Dedifferentiated amniotic fluid mesenchymal stem cell (primary cell): ENCODE measurements around the gene ITGB2.
"Not testable (repeated sequence)": the region's sequence is repeated elsewhere in the genome, so short reads cannot be mapped to it uniquely, and the experiment has no call there.

Experiments
- DNase-seq: peaks from one replicate; pipeline ENCODE4 v3.0.0-alpha.2; 2016; ENCODE audit errors: extremely low spot score

The ITGB2 gene

DNA sequence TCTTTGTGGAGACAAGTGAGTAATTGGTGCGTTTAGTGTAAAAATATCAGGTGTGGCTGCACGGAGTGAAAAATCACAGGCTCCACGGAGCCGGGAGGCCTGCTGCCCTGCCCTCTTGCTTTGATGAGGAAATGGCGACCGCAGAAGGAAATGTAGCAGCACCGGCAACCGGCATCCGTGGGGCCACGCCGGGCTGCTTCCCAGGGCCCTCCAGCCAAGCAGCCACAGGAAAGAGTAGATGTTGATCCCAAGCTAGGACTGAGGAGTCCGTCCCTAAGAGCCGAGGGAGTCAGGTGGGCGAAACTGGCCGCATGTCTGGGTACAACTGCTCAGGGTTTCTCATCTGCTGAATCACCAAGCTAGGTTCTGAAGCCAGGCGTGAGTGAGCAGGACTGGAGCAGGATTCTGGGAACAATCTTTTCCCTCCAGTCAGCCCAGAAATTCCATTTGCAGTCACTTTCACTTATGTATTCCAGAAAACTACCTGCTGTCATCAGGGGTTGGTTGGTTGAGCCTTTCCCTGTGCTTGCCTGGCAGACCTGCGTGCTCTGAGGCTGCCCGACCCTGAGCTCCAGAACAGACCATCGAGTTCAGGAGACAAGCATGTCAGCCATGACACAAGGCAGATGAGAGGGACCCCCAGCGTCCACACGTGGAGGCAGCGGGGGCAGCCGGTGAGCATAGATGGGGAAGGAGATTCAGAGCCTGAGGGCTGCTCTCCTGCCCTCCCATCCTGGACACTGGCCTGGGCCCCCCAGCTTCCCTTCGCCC is 5.8 kb upstream of the ITGB2 start:
- no peak for DNase-seq

DNA sequence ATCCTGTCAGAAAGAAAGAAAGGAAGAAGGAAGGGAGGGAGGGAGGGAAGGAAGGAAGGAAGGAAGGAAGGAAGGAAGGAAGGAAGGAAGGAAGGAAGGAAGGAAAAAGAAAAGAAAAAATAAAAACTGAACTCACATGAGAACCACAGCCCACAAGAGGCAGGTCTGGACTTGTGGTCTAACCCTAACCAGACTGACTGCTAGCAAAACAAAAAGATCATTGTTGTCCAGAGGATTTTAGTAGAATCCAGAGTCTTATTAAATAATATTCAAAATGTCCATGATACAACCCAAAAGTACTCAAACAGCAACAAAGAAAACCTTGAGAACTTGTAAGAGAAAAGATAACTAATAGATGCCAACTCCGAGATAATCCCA is 4.7 kb upstream of the ITGB2 start:
- DNase-seq, result no peak

DNA sequence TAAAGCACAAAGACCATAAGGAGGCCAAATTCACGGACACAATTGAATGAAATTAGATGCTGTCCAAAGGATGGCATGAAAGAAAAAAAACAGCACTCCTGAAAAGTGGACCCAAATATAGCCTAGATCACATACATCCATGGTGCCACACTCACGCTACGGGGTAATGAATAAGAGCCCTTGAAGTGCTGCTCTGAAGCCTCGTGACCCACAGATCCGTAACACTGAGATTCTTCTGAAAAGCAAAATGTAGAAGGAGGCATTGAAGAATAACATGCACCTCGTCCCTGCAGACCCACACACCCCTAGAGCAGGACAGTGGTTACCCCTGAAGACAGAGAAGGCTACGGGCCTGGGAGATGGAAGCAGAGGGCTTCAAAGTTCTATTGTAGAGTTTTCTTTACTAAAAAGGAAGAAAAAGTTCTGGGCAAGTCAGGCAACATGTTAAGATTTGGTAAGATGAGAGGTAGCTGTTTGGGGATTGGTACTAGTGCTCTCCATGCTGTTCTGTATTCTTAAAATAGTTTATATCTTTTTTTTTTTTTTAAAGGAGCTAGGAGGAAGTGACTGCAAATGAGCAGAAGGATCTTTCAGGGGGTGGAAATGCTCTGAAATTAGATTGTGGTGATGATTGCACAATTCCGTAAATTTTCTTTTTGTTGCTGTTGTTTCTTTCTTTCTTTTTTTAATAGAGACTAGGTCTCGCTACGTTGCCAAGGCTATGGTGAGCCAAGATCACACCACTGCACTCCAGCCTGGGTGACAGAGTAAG is 4.1 kb upstream of the ITGB2 start:
- DNase-seq, result peak; percentile 22

DNA sequence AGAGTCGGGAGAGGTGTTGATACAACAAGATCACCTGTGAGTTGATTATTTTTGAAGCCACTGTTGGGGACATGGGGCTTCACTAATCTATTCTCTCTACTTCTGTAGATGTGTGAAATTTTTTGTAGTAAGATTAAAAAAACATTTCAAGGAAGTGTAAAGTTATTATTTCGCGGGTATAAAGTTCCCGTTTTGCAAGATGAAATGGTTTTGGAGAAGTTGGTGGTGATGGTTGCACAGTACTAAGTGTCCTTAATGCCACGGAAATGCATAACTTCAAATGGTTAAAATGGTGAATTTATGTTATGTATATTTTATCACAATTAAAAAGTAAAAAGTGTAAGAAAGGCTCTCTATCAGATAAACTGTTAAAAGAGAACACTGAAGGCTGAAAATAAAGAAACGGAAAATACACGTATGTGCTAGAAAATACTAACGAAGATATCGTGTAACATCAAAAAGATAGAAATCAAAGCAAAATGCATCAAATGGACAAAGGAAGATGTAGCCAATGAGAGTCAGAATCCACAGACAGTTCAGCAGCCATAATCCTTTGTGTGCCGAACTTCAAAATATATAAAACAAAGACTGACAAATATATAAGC is 2.9 kb upstream of the ITGB2 start:
- DNase-seq, result no peak

DNA sequence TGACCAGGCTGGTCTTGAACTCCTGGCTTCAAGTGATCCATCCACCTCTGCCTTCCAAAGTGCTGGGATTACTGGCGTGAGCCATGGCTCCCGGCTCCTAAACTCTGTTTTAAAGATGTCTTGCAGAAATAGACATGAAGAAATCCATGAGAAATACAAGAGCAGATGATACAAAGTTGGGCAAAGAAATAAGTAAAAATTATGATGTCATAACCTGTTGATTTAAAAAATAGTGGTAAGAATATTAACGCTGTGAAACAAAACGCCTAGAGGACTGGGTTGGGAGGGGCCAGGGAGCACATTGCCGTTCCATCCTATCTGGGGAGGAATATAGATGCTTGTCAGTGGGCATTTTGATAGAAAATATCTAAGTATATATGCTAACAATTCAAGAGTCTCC is 1.2 kb upstream of the ITGB2 start:
- DNase-seq, result no peak

DNA sequence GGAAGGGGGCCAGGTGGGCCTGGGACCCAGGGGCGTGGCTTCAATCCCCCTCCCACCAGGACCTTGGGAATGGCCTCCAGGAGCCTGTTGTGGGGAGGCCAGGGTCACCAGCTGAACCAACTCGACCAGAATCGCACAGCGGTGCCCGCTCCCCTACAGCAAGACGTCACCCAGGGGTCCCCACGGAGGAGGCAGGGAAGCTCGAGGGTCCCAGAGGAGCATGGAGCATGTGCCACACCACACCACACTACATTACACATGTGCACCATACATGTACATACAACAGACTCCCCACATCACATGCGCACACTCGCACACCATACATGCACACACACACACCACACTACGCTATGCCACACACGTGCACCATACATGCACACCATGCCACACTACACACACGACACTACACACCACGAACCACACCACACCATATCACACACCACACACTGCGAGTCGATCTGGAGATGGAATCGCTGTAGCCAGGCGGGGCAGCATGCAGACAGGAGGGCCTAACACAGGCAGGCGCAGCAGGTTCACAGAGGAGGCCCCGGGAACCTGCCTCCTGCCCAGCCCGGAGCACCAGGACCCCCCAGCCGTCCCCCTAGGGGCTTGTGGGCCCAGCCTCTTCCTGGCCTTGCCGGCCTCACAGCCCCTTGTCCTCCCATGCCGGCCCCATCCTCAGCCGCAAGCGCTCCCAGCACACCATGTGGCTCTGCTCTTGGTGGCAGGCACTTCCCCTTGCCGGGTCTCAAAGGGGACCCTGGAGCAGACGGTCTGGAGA is 596 bp downstream of the ITGB2 start:
- no peak for DNase-seq

DNA sequence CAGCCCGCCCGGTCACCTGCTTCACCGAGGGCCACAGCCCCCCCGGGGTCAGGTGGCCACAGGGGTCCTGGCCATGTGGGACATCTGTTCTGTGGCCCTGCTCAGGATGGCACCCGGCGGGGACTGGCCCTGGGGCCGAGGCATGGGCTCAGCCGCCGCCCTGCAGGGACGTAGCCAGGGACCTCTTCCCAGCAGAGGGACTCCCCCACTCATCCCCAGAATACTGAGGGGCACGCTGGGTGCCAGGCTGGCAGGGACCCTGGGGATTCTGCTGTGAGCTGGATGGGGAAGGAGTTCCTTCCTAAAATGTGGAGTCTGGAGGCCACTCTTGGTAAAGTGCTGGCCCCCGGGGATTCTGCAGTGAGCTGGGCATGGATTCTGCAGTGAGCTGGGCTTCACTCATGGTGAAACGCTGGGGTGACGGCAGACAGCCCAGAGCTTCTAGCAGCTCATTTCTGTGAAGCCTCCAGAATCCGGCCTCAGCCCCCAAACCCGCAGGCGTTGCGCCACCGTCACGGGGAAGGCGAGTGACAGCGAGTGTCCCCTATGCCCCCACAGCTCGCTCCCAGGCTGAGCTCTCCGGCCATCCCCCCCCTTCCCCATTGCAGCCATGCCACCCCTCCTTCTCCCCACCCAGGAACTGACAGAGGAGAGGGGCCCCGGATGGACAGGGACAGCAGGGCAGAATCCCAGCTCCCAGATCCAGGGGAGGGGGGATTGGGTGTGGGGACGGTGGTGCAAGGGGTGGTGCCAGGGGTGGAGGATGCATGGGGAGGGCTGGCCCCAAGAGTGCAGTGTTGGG is 1.4 kb downstream of the ITGB2 start:
- no peak for DNase-seq

DNA sequence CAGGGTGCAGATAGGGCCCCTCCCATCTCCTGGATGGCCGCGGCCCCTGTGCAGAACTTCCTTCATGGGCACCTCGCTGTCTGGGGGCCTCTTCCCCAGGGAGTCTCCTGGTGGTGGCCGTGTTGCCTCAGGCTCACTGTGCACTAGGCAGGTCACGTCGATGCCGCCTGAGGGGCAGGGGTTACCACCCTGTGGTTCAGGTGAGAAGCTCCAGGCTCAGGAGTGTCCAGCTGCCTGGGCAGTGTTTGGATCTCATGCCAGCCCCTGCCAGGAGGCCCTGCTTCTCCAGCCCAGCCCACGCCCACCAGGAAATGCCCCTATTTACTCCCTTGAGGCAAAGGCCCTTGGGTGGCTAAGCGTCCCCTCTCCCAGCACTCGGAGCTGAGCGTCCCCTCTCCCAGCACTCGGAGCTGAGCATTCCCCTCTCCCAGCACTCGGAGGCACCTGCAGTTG is 2.1 kb downstream of the ITGB2 start:
- no peak for DNase-seq

DNA sequence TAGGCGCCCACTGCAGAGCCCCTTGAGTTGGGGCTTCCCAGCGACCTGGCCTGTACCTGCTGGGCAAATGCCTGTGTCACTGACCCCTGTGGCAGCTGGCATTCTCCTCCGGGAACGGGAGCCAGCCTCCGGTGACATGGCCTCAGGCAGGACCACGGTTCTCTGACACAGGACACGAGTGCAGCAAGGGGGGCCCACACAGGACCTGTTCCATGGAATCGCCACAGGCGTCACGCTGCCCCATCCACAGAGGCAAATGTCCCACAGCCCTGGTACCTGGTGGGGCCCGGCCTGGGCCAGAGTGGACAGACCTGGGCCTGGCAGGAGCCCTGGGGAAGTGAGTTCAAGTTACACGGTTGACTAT is 2.6 kb downstream of the ITGB2 start:
- no peak for DNase-seq

DNA sequence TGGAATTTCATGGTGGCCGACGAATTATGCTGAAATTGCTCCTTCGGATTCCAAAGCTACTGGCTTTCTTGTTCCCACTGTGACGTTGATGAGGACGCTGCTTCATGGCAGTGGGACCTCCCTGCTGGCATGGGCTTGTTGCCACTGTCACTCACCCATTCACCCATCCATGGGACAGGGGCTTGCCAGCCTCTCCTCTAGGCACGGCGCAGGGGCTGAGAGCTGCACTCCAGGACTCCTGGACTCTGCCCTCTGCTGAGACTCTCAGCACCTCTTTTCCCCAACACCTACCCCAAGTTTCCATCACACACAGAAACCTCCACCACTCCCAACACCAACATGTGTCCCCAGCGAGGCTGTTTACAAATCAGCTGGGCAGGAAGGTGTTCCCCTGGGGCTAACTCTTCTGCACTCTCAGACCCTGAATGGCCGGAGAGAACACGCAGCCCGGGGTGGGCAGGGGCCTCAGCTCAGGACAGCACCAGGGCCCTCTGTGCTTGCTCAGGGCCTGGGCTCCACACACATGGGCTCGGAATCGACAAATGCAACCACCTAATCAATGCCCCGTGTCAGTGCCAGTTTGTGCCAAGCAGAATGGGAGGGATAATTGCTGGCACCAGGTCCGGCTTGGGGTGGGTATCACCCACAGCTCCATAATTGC is 3.1 kb downstream of the ITGB2 start:
- DNase-seq, result no peak

DNA sequence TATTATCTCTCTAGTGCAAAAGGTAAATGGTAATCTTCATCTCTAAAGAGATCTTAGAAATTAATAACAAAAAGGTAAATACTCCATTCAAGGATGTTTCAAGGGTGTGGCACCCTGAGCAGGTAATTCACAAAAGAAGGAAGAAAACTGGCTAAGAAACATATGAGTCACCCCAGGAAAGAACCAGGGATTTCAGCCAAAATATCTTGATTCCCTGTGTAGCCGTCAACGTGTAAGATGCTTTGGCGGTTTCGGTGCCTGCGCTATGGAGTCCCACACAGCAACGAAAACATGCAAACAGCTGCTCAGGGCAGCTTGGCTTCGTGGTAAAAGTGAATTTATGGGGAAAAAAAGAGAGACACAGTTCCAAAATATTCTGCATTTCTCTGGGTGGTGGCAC is 3.7 kb downstream of the ITGB2 start:
- DNase-seq, result no peak

DNA sequence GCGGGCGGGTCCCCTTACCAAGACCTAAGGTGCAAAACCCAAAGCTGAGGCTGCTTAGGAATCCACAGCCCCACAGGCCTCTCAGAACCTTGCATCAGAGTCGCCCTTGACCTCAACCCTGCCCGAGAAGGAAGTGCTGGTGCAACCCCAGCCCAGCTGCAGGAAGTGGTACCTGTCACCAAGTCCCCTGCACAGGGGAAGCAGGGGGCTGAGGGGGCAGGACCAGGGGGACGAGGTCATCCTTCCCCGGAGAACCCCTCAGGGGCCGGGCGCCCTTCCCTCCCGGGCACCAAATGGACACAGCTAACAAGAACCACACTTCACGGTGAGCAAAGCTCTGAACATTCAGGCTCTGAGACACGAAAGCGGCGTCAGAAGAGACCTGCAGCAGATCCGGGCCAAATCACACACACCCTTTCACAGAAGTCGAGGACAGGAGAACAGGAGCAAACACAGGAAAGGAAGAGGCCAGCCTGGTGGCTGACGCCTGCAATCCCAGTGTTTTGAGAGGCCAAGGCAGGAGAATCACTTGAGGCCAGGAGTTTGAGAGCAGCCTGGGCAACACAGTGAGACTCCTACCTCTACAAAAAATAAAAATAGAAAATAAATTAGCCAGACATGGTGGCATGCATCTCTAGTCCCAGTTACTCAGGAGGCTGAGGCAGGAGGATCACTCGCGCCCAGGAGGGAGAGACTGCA is 6.4 kb downstream of the ITGB2 start:
- no peak for DNase-seq

DNA sequence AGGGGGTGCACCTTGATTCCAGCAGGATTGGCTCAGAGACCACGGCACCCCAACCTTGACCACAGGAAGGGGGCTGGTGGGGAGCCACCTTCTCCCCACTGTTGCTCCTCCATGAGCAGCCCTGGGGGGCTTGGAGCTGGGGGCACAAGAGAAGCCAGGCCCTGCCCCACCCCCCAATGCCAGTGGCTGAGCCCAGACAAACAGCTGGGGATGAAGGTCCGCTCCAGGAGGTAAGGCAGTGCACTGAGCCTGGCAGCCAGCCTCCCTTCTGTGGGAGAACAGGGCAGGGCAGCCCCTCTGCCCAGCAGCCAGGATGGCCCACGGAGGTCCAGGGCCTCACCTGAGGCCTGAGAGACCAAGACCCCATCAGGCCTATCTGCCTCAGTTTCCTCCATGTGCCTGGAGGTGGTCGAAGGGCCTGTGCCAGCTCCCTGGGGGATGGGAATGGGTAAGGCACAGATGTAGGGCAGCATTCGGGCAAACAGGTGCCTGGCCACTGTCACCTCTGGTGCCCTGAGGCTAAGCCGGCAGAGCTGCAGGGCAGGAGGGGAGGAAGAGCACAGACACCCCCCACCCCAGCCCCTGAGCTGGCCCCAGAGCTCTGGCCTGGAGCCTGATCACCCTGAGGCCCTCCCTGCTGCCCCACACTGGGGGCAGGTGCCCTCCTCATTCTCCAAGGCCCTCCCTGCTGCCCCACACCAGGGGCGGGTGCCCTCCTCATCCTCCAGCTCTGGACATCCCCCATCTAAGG is 7.1 kb downstream of the ITGB2 start:
- DNase-seq, result no peak

DNA sequence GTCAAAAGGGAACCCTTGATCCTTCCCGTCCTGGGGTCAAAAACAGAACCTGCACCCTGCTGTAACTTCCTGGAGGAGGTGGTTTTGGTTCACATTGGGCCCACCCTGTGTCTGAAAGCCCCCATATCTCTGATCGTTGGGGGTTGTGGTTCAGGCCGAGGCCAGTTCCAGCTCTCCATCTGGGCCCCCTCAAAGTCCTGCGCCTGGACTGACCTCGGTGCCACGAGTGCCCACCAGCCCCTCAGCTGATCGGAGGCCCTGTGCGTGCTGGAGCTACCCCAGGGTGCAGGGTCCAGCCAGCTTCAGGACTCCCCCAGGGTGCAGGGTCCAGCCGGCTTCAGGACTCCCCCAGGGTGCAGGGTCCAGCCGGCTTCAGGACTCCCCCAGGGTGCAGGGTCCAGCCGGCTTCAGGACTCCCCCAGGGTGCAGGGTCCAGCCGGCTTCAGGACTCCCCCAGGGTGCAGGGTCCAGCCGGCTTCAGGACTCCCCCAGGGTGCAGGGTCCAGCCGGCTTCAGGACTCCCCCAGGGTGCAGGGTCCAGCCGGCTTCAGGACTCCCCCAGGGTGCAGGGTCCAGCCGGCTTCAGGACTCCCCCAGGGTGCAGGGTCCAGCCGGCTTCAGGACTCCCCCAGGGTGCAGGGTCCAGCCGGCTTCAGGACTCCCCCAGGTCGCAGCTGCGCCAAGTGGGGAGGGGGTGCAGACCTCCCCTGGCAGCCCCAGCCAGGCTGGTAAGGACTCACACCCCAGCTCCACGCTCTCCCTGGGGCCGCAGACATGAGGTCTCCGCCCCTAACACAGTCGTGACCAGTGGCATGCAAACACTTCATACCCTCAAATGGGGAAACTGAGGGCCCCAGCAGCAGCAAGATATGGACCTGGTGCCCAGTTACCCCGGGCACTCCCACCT is 7.9 kb downstream of the ITGB2 start:
- not testable (repeated sequence) for DNase-seq

DNA sequence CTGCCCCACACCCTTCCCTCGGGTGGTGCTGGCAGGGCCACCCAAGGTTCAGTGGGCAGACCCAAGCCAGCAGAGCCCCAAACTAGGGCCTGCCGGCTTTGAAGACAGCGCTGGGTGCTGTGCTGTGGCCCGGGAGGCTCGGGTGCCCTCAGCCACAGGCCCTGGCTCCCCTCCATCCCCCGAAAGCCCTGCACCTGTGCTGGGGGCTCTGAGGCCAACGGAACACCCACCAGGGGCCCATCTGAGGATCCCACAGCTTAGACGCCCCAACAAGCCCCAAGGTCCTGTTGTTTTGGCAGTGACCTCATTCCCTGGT is 8.6 kb downstream of the ITGB2 start:
- DNase-seq, result no peak

DNA sequence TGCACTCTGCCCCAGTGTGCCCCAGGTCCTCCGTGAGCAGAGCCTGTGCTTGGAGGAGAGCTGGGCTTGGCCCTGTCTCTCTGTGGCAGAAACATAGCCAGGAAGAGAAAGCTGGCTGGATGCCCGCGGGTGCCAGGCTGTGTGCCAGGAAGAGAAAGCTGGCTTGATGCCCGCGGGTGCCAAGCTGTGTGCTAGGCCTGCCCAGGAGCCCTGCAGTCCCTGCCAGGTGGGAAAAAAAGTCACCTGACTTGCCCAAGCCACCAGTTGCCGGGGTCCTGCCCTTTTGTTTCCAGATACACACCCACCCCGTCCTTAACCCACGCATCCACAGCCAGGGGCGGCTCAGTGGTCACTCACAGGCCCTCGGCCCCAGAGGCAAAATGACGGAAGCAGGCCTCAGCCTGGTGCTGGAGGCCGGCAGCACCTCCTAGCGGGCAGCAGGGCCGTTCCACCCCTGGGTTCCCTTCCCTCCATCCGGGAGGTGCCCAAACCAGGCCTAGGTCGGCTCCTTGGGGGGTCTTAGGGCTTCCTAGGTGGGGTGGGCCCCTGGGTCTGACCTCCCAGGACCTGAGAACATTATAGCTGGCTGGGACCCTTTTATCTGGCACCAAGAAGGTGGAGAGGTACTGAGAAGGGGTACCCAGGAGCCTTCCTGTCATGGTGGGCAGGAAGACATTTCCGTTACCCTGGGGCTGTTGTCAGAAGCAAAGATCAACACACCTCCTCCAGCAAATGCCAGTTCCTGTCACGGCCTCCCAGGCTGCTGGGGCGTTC is 9.1 kb downstream of the ITGB2 start:
- no peak for DNase-seq

DNA sequence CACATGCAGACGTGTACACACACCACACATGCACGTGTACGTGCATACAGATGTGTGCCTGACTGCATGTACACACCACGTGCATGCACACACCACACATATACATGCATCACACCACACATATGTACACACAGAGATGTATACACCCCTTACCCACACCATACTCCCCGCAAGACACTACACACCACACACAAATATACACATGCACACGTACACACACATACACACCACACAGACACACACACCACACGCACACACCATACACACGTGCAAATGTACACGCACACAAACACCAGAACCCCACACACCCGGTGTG is 9.7 kb downstream of the ITGB2 start:
- no peak for DNase-seq
